Spleen (tissue), 11 donors: ENCODE data around the gene CITED1. TPM values are rescaled to one million over a fixed set of nuclear protein-coding genes. Genes with fewer than 3 reads are reported as not detected.

ENCODE experiments used
- DNase-seq: peaks from one replicate; pipeline ENCODE4 v3.0.0-alpha.2; 2020
- H3K27ac ChIP-seq, 8 donors: fragments of 200-600 bp; sonication (generic) in 7 of 8; 1 replicate in 4 of 8; 2 replicates in 4 of 8; pipeline versions ENCODE4 v1.5.0 to v1.8.0; 2016 to 2021; ENCODE audit warnings: inconsistent platforms in 4 of 8, mild to moderate bottlenecking in 4 of 8, moderate library complexity in 1 of 8
- H3K27me3 ChIP-seq, 7 donors: fragments of 200-600 bp; sonication (generic) in 6 of 7; replicated peaks in 1 of 7; 1 replicate in 4 of 7; 2 replicates in 3 of 7; pipeline versions ENCODE4 v1.5.0 to v1.8.0; 2016 to 2021; ENCODE audit warnings: inconsistent platforms in 3 of 7, mild to moderate bottlenecking in 1 of 7
- H3K36me3 ChIP-seq, 6 donors: fragments of 200-600 bp; sonication (generic) in 5 of 6; 1 replicate in 4 of 6; 2 replicates in 2 of 6; pipeline versions ENCODE4 v1.5.0 to v1.8.0; 2016 to 2021; ENCODE audit warnings: inconsistent platforms in 2 of 6
- H3K4me1 ChIP-seq, 6 donors: fragments of 200-600 bp; sonication (generic) in 5 of 6; 1 replicate in 3 of 6; 2 replicates in 3 of 6; pipeline versions ENCODE4 v1.5.0 to v1.8.0; 2016 to 2021; ENCODE audit warnings: inconsistent platforms in 3 of 6
- H3K4me3 ChIP-seq, 8 donors: fragments of 200-600 bp; sonication (generic) in 7 of 8; 1 replicate in 4 of 8; 2 replicates in 4 of 8; pipeline versions ENCODE4 v1.5.0 to v1.8.0; 2016 to 2021; ENCODE audit warnings: inconsistent platforms in 4 of 8, mild to moderate bottlenecking in 4 of 8, moderate library complexity in 2 of 8
- H3K9me3 ChIP-seq, 8 donors: fragments of 200-600 bp; sonication (generic) in 7 of 8; 1 replicate in 4 of 8; 2 replicates in 4 of 8; pipeline versions ENCODE4 v1.5.0 to v1.8.0; 2016 to 2021; ENCODE audit warnings: inconsistent platforms in 4 of 8
- CTCF ChIP-seq, 11 experiments: fragments of 200-600 bp in 7 of 11; fragments of 450-650 bp in 4 of 11; sonication (generic) in 4 of 11; IDR thresholded peaks in 8 of 11; conservative IDR thresholded peaks in 3 of 11; 1 replicate in 7 of 11; 2 replicates in 4 of 11; pipeline versions ENCODE4 v1.4.0 to v1.8.0; 2016 to 2021; ENCODE audit warnings: antibody characterized with exemption in 11 of 11, inconsistent platforms in 4 of 11, mild to moderate bottlenecking in 1 of 11
- POLR2A ChIP-seq, 3 donors: fragments of 450-650 bp; IDR thresholded peaks; one replicate each; pipeline ENCODE4 v1.5.1; 2017; ENCODE audit warnings: antibody characterized with exemption in 3 of 3, mild to moderate bottlenecking in 1 of 3
- POLR2AphosphoS5 ChIP-seq, 3 donors: sonication (generic); formaldehyde crosslinking; IDR thresholded peaks; one replicate each; pipeline ENCODE4 v1.5.1; 2017; ENCODE audit warnings: antibody characterized with exemption in 3 of 3
- WGBS, 5 donors: extraction: QIAGEN DNeasy Blood & Tissue Kit in 3 of 5; methylation state at CpG; one replicate each; pipeline versions ENCODE4 v1.1.5 to v1.1.7; 2013 to 2018; 5-methylcytosine and 5-hydroxymethylcytosine counted together
- intact Hi-C: fragments of 100-400 bp; cut with DNase I; formaldehyde crosslinking; loops from one replicate; pipeline ENCODE4 v1.15.0; 2023; ENCODE audit warnings: low total_unique reads
- polyA plus RNA-seq, 3 donors: library from polyadenylated mRNA; stranded (reverse); fragments of 200-250 nt; gene quantifications; one replicate each; pipeline ENCODE4 v1.2.1, GENCODE V29; 2013
- total RNA-seq, 7 donors: library from RNA; depleted of rRNA in 3 of 7; stranded (reverse); fragments of >200 nt in 3 of 7; fragmentation: NEBNext Ultra II Directional in 4 of 7; extraction: Animal tissue kit (Norgen Biotek cat#: 25700) in 4 of 7; gene quantifications; one replicate each; pipeline versions ENCODE4 v1.1.0 to v1.2.1, GENCODE V29; 2016 to 2021
- donor health status: healthy with polysubstance abuse.
- donor health status: DM: no; HTN: no; CAD: no; lungs with moderate emphysema.
- donor health status: DM: no; HTN: no; CAD: no.
- donor health status: Bipolar disorder and iron deficiency.
- donor health status: healthy.
- donor health status: DM: no; HTN: no; CAD: no.
- donor health status: DM: yes; HTN: yes; CAD: no.

CITED1 gene
- total and polyA plus RNA-seq, 10 donors = 0.33 to 0.73 (median 0.37) TPM; not detected in 5

DNA sequence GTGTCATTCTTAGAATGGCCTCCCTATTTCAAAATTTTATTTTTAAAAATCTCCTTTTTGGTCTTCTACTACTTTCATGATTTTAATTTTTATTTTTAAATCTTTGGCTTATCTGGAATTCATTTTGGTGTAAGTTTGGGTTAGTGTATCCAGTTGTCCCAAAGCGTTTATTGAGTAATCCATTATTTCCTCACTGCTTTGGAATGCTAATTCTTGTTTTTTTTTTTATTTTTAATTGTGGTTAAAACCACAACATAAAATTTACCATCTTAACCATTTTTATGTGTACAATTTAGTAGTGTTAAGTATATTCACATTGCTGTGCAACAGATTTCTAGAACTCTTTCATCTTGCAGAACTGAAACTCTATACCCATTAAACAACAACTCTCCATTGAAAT, 8.7 kb downstream of the CITED1 start:
- WGBS, 5 donors = 58 to 93% (median 79%) methylated on average over 1 of the region's 1 CpG
- Histone ChIP-seq H3K4me1 (no peaks in the 10 kb centered on the region), H3K36me3 (no peaks in the 10 kb centered on the region), H3K27me3 (peaks cover 0 to 72% (median 4%) of the 10 kb centered on the region in 7 donors), H3K4me3 (no peak overlapping the region), H3K9me3 (no peaks in the 10 kb centered on the region), H3K27ac (no peak overlapping the region)
- TF ChIP-seq POLR2AphosphoS5 (IDR thresholded peaks at IDR 0.05) (no peak), POLR2A (IDR thresholded peaks at IDR 0.05) (no peak), CTCF (IDR thresholded peaks at IDR 0.05 in 8 of 11, conservative IDR thresholded peaks at IDR 0.05 in 3 of 11) (no peak)
- DNase-seq = no peak
- intact Hi-C loops = no loop called here

- no peak overlapping the region for H3K4me3 ChIP-seq
- H3K36me3 ChIP-seq = no peaks in the 10 kb centered on the region
- peaks cover 0 to 59% (median 0%) of the 10 kb centered on the region in 7 donors for H3K27me3 ChIP-seq
- no peak for DNase-seq
- TF ChIP-seq CTCF (IDR thresholded peaks at IDR 0.05 in 8 of 11, conservative IDR thresholded peaks at IDR 0.05 in 3 of 11) (no peak), POLR2A (IDR thresholded peaks at IDR 0.05) (no peak), POLR2AphosphoS5 (IDR thresholded peaks at IDR 0.05) (no peak)
- 76 to 92% (median 90%) methylated on average over 5 of the region's 5 CpGs for WGBS, 5 donors
- intact Hi-C loops = no loop called here
- no peak overlapping the region for H3K27ac ChIP-seq
- H3K9me3 ChIP-seq = no peaks in the 10 kb centered on the region
- no peaks in the 10 kb centered on the region for H3K4me1 ChIP-seq
Measured at GRCh38 chrX:72295745-72296144, 10.0 kb downstream of the CITED1 start.

DNA sequence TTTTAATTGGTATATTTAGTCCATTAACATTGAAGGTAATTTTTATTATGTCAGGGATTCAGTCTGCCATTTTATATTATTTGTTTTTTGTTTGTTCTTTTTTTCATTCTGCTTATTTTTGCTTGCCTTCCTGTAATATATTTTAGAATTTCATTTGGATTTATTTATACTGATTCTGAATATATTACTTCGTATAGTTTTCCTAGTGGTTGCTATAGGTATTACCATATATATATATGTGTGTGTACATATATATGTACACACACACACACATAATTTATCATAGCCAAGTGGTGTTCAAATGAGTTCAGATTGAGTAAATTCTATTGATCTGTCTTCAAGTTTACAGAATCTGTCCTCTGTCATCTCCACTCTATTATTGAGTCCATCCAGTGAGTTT, 11.2 kb downstream of the CITED1 start:
- H3K27me3 ChIP-seq = peaks cover 0 to 49% (median 0%) of the 10 kb centered on the region in 7 donors
- no peak overlapping the region for H3K4me3 ChIP-seq
- no peaks in the 10 kb centered on the region for H3K36me3 ChIP-seq
- intact Hi-C loops = no loop called here
- WGBS, 5 donors = 26 to 60% (median 32%) methylated on average over 1 of the region's 1 CpG
- TF ChIP-seq POLR2AphosphoS5 (IDR thresholded peaks at IDR 0.05) (no peak), POLR2A (IDR thresholded peaks at IDR 0.05) (no peak), CTCF (IDR thresholded peaks at IDR 0.05 in 8 of 11, conservative IDR thresholded peaks at IDR 0.05 in 3 of 11) (no peak)
- H3K9me3 ChIP-seq = no peaks in the 10 kb centered on the region
- no peak overlapping the region for H3K27ac ChIP-seq
- H3K4me1 ChIP-seq = no peaks in the 10 kb centered on the region
- DNase-seq = no peak

- Histone ChIP-seq H3K36me3 (no peaks in the 10 kb centered on the region), H3K27ac (no peak overlapping the region), H3K9me3 (no peaks in the 10 kb centered on the region), H3K4me1 (no peaks in the 10 kb centered on the region), H3K27me3 (peaks cover 0 to 21% (median 0%) of the 10 kb centered on the region in 7 donors), H3K4me3 (no peak overlapping the region)
- no peak for TF ChIP-seq POLR2A (IDR thresholded peaks at IDR 0.05)
- no peak for TF ChIP-seq POLR2AphosphoS5 (IDR thresholded peaks at IDR 0.05)
- no peak for TF ChIP-seq CTCF (IDR thresholded peaks at IDR 0.05 in 8 of 11, conservative IDR thresholded peaks at IDR 0.05 in 3 of 11)
- DNase-seq = no peak
- 92 to 100% (median 96%) methylated on average over 1 of the region's 1 CpG for WGBS, 5 donors
- intact Hi-C loops = no loop called here
Measured at GRCh38 chrX:72282302-72282701, 23.4 kb downstream of the CITED1 start.
